Kidney epithelial cell (primary cell): Measurements from ENCODE around the gene EFHC1. TPM values are rescaled to one million over a fixed set of nuclear protein-coding genes. Genes with fewer than 3 reads are reported as not detected.
A peak's percentile ranks its signal among the peaks of the same experiment; 100 is the strongest.
"Not testable (repeated sequence)": the region's sequence is repeated elsewhere in the genome, so short reads cannot be mapped to it uniquely, and the experiment has no call there.

ENCODE experiments used
- DNase-seq: peaks from one replicate; pipeline ENCODE4 v3.0.0-alpha.2; 2010; ENCODE audit warnings: low read depth
- H3K27me3 ChIP-seq: 2 replicates; pipeline ENCODE4 v1.6.0; 2011; ENCODE audit warnings: low read length; ENCODE audit not compliant: control insufficient read depth, insufficient read depth
- H3K36me3 ChIP-seq: 2 replicates; pipeline ENCODE4 v1.5.1; 2011; ENCODE audit warnings: low read length; ENCODE audit not compliant: control insufficient read depth, insufficient read depth
- H3K4me3 ChIP-seq: 2 replicates; pipeline ENCODE4 v1.5.1; 2011; ENCODE audit warnings: low read depth, mild to moderate bottlenecking, control low read depth, low read length
- total RNA-seq: library from RNA; depleted of rRNA; stranded (reverse); fragments of >200 nt; gene quantifications from 2 replicates; pipeline ENCODE4 v1.2.3, GENCODE V29; 2015
- TF ChIP-seq, protein P1 (sequence below): IDR thresholded peaks from 2 replicates; pipeline ENCODE4 v1.5.1; 2011; ENCODE audit warnings: mild to moderate bottlenecking, moderate library complexity, low read length, control low read depth, inconsistent platforms; ENCODE audit not compliant: insufficient read depth, poor library complexity, severe bottlenecking

The EFHC1 gene
- total RNA-seq, 1 donor from 2014 or later, result 22.9 TPM

DNA sequence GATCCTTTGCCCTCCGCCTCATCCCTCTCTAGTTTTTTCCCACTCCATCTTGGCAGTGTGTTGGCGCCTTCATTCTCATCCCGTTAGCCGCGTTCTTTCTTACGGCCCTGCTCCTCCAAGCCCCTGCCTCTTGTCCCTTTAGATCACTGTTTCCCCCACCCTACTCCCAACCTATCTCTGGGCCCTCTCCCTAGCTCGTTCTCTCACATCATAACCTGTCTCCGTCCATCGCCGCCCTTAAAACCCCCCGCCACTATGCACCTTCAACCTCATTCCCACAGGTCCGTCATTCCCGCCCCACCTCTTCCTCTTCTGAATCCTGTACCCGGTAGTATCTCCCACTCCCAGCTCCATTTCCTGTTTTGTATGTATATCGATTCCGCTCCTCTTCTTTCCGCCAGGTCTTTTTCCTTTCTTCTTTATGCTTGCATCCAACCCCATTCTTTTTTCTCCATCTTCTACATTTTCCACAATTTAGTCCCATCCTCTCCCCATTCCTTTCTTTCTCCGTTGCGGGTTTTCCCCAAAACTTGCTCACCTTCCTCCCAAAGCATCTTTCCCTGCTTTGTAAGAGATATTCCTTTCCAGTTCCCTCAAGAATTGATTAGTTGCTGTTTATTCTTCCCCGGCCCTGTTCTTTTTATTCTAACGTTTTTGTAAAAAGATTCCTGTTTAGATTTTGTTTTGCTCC, 671 bp downstream of the EFHC1 start:
- TF ChIP-seq, protein P1, sequence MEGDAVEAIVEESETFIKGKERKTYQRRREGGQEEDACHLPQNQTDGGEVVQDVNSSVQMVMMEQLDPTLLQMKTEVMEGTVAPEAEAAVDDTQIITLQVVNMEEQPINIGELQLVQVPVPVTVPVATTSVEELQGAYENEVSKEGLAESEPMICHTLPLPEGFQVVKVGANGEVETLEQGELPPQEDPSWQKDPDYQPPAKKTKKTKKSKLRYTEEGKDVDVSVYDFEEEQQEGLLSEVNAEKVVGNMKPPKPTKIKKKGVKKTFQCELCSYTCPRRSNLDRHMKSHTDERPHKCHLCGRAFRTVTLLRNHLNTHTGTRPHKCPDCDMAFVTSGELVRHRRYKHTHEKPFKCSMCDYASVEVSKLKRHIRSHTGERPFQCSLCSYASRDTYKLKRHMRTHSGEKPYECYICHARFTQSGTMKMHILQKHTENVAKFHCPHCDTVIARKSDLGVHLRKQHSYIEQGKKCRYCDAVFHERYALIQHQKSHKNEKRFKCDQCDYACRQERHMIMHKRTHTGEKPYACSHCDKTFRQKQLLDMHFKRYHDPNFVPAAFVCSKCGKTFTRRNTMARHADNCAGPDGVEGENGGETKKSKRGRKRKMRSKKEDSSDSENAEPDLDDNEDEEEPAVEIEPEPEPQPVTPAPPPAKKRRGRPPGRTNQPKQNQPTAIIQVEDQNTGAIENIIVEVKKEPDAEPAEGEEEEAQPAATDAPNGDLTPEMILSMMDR, result no peak
- Histone ChIP-seq H3K4me3 (peak overlapping the region; percentile 89), H3K27me3 (no peaks in the 10 kb centered on the region), H3K36me3 (no peaks in the 10 kb centered on the region)
- no peak for DNase-seq

- no peak for DNase-seq
- TF ChIP-seq, protein P1, result no peak
- H3K27me3 ChIP-seq, result no peaks in the 10 kb centered on the region
- H3K36me3 ChIP-seq, result no peaks in the 10 kb centered on the region
- no peak overlapping the region for H3K4me3 ChIP-seq
Measured at GRCh38 chr6:52422156-52422555, 2.0 kb downstream of the EFHC1 start.

- DNase-seq, result no peak
- Histone ChIP-seq H3K4me3 (no peak overlapping the region), H3K36me3 (no peaks in the 10 kb centered on the region), H3K27me3 (no peaks in the 10 kb centered on the region)
- TF ChIP-seq, protein P1, result no peak
Measured at GRCh38 chr6:52423448-52423847, 3.3 kb downstream of the EFHC1 start.

GRCh38 chr6:52423971-52424381, 3.8 kb downstream of the EFHC1 start:
- Histone ChIP-seq H3K36me3 (no peaks in the 10 kb centered on the region), H3K4me3 (no peak overlapping the region), H3K27me3 (no peaks in the 10 kb centered on the region)
- DNase-seq, result peak; percentile 63
- TF ChIP-seq, protein P1, result no peak

DNA sequence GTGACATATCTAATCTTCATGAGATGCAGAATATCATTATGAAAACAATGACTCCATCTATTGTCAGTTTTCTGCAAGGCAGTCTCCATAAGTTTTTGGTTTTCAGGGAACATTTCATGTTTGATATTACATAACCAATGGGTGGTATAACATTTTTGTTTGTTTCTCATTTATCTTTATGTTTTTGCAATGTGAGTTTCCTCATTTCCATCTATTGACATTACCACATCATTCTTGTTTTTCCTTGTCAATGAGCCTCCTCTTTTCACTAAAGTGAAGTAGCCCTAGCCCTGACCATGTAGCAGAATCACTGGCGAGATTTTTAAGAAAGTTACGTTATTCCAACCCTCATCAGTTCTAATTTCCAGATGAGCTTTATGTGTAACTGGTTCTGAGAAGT, 4.4 kb downstream of the EFHC1 start:
- Histone ChIP-seq H3K36me3 (no peaks in the 10 kb centered on the region), H3K4me3 (no peak overlapping the region), H3K27me3 (no peaks in the 10 kb centered on the region)
- no peak for DNase-seq
- TF ChIP-seq, protein P1, result no peak

DNA sequence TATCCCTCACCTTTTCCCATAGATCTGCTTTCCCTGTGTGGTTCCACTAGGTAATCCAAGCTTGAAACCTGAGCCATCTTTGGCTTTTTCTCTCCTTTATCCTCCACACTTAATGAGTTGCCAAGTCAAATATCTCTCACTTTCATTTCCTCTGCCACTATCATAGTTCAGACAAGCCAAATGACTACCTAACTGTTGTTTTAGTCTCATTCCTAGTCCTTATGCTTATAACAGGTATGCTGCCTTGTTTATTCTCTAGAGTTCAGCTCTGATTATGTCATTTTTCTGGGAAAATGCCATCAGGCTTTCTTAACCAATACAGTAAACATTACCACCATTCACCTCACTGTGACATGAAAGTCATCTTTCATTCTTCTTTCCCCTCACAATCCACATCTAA, 6.5 kb downstream of the EFHC1 start:
- TF ChIP-seq, protein P1, result no peak
- Histone ChIP-seq H3K36me3 (no peaks in the 10 kb centered on the region), H3K4me3 (no peak overlapping the region), H3K27me3 (no peaks in the 10 kb centered on the region)
- DNase-seq, result no peak

DNA sequence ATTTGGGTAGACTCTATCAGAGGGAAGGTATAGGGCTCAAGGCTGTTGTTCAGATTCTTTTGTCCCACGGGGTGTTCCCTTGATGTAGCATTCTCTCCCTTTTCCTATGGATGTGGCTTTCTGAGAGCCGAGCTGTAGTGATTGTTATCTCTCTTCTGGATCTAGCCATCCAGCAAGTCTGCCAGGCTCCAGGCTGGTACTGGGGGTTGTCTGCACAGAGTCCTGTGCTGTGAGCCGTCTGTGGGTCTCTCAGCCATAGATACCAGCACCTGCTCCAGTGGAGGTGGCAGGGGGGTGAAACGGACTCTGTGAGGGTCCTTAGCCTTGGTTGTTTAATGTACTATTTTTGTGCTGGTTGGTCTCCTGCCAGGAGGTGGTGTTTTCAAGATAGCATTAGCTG, 13.2 kb downstream of the EFHC1 start:
- not testable (repeated sequence) for H3K27me3 ChIP-seq, DNase-seq, H3K36me3 ChIP-seq, H3K4me3 ChIP-seq
